Bronchial epithelial cell (primary cell): ENCODE measurements around the gene IFIT1. TPM values are rescaled to one million over a fixed set of nuclear protein-coding genes. Genes with fewer than 3 reads are reported as not detected.
A peak's percentile ranks its signal among the peaks of the same experiment; 100 is the strongest.

Source experiments
- DNase-seq: peaks from one replicate; pipeline ENCODE4 v3.0.0-alpha.2; 2010; ENCODE audit warnings: low read depth
- FAIRE-seq: peaks from 2 replicates; lab custom pipeline; 2011; peaks lifted over from hg19 to GRCh38; lab: Jason Lieb, UNC
- H3K27me3 ChIP-seq: 2 replicates; pipeline ENCODE4 v1.5.1; 2011; ENCODE audit warnings: low read length; ENCODE audit not compliant: control insufficient read depth, insufficient read depth
- H3K36me3 ChIP-seq: 2 replicates; pipeline ENCODE4 v1.5.1; 2011; ENCODE audit warnings: low read length; ENCODE audit not compliant: control insufficient read depth, insufficient read depth
- H3K4me3 ChIP-seq: 2 replicates; pipeline ENCODE4 v1.5.1; 2011; ENCODE audit warnings: mild to moderate bottlenecking, low read depth, low read length, control low read depth
- total RNA-seq: library from RNA; depleted of rRNA; stranded (reverse); fragments of >200 nt; gene quantifications from 2 replicates; pipeline ENCODE4 v1.2.1, GENCODE V29; 2014
- TF ChIP-seq, protein P1 (sequence below): IDR thresholded peaks from 2 replicates; pipeline ENCODE4 v1.5.1; 2011; ENCODE audit warnings: mild to moderate bottlenecking, moderate library complexity, low read length, control low read depth, inconsistent platforms; ENCODE audit not compliant: insufficient read depth, severe bottlenecking

IFIT1 gene
- total RNA-seq, 1 donor from 2014 or later: 0.26 TPM

GRCh38 chr10:89351780-89352597, 40.4 kb upstream of the IFIT1 start:
- peak; percentile 94 for DNase-seq
- FAIRE-seq: peak; percentile 50
- Histone ChIP-seq H3K36me3 (no peaks in the 10 kb centered on the region), H3K4me3 (no peak overlapping the region), H3K27me3 (no peaks in the 10 kb centered on the region)
- TF ChIP-seq, protein P1, sequence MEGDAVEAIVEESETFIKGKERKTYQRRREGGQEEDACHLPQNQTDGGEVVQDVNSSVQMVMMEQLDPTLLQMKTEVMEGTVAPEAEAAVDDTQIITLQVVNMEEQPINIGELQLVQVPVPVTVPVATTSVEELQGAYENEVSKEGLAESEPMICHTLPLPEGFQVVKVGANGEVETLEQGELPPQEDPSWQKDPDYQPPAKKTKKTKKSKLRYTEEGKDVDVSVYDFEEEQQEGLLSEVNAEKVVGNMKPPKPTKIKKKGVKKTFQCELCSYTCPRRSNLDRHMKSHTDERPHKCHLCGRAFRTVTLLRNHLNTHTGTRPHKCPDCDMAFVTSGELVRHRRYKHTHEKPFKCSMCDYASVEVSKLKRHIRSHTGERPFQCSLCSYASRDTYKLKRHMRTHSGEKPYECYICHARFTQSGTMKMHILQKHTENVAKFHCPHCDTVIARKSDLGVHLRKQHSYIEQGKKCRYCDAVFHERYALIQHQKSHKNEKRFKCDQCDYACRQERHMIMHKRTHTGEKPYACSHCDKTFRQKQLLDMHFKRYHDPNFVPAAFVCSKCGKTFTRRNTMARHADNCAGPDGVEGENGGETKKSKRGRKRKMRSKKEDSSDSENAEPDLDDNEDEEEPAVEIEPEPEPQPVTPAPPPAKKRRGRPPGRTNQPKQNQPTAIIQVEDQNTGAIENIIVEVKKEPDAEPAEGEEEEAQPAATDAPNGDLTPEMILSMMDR: no peak

DNA sequence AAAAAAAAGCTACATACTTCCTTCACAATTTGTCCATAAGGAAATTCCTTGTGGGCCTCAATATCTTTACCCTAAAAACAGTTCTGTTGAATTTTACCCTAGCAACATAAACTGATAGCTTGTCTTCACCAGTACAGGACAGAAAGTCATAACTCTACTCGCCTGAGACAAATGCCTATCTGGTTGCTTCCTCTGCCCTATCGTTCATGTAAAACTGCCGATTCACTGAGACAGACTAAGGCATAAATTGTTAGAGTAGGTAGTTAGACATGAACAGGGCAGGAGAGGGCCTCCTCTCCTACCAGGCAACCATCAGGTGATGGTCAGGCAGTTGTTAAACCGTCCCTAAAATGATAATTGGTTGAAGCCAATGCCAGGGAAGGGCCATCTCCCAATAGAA, 39.6 kb upstream of the IFIT1 start:
- FAIRE-seq: no peak
- H3K4me3 ChIP-seq: no peak overlapping the region
- TF ChIP-seq, protein P1: no peak

GRCh38 chr10:89355394-89355931, 37.0 kb upstream of the IFIT1 start:
- H3K4me3 ChIP-seq: no peak overlapping the region
- no peak for FAIRE-seq

More for the DNA sequence above, 39.6 kb upstream of the IFIT1 start:
- DNase-seq: no peak
- no peaks in the 10 kb centered on the region for H3K27me3 ChIP-seq
- no peaks in the 10 kb centered on the region for H3K36me3 ChIP-seq

GRCh38 chr10:89357096-89357495, 35.3 kb upstream of the IFIT1 start:
- Histone ChIP-seq H3K4me3 (no peak overlapping the region), H3K27me3 (no peaks in the 10 kb centered on the region), H3K36me3 (no peaks in the 10 kb centered on the region)
- DNase-seq (no peak), FAIRE-seq (no peak)
- TF ChIP-seq, protein P1: no peak

More at GRCh38 chr10:89355394-89355931, 37.0 kb upstream of the IFIT1 start:
- TF ChIP-seq, protein P1: no peak
- DNase-seq: peak; percentile 32
- H3K27me3 ChIP-seq: no peaks in the 10 kb centered on the region
- H3K36me3 ChIP-seq: no peaks in the 10 kb centered on the region

DNA sequence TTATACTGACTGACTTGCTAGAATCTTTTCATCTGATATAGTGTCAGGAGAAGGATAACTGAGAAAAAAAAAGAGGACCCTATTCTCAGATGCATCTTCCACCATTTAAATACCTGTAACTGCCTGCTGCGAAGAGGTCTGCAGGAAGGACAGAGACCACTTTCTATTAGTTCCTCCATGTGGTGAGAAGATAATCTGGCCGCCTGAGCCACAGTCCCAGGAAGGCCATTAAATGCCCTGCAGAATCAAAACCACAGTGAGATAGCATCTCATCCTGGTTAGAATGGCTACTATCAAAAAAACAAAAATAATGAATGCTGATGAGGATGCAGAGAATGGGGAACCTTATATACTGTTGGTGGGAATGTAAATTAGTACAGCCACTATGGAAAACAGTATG, 34.4 kb upstream of the IFIT1 start:
- Histone ChIP-seq H3K36me3 (no peaks in the 10 kb centered on the region), H3K4me3 (no peak overlapping the region), H3K27me3 (no peaks in the 10 kb centered on the region)
- TF ChIP-seq, protein P1: no peak
- no peak for DNase-seq
- FAIRE-seq: no peak
